Neuronal stem cell (in vitro differentiated cells): ENCODE results near the gene PARP15.

Source experiments
- DNase-seq: peaks from one replicate; pipeline ENCODE4 v3.0.0-alpha.2; 2013; ENCODE audit warnings: low spot score
- H2AFZ ChIP-seq: one replicate; pipeline ENCODE4 v1.6.1; 2013; ENCODE audit warnings: mild to moderate bottlenecking, low read length, inconsistent platforms
- H2AK5ac ChIP-seq: 2 replicates; pipeline ENCODE4 v1.6.1; 2013; ENCODE audit warnings: low read depth, mild to moderate bottlenecking, inconsistent platforms, low read length, moderate library complexity, mixed read lengths
- H2BK120ac ChIP-seq: 2 replicates; pipeline ENCODE4 v1.6.1; 2013; ENCODE audit warnings: low read depth, mild to moderate bottlenecking, inconsistent platforms, low read length, moderate library complexity, mixed read lengths
- H2BK12ac ChIP-seq: one replicate; pipeline ENCODE4 v1.6.1; 2013; ENCODE audit warnings: low read length, inconsistent platforms
- H2BK15ac ChIP-seq: 2 replicates; pipeline ENCODE4 v1.6.1; 2013; ENCODE audit warnings: mild to moderate bottlenecking, low read length, inconsistent platforms, mixed read lengths
- H2BK5ac ChIP-seq: one replicate; pipeline ENCODE4 v1.6.1; 2013; ENCODE audit warnings: inconsistent platforms, mild to moderate bottlenecking, low read length, moderate library complexity
- H3K14ac ChIP-seq: one replicate; pipeline ENCODE4 v1.6.1; 2013; ENCODE audit warnings: low read length, inconsistent platforms
- H3K18ac ChIP-seq: 2 replicates; pipeline ENCODE4 v1.6.1; 2013; ENCODE audit warnings: low read length, inconsistent platforms
- H3K23ac ChIP-seq: 2 replicates; pipeline ENCODE4 v1.6.1; 2013; ENCODE audit warnings: low read depth, mild to moderate bottlenecking, mixed read lengths, low read length, inconsistent platforms; ENCODE audit not compliant: poor library complexity
- H3K27ac ChIP-seq: replicated peaks from 3 replicates; pipeline ENCODE4 v1.5.1; 2013; ENCODE audit warnings: low read length, inconsistent platforms
- H3K27me3 ChIP-seq, 3 experiments: 2 replicates each; pipeline ENCODE4 v1.6.1; 2013; ENCODE audit warnings: low read length in 3 of 3, mild to moderate bottlenecking in 2 of 3, inconsistent platforms in 1 of 3, low read depth in 1 of 3, mixed read lengths in 1 of 3, moderate library complexity in 1 of 3; ENCODE audit not compliant: control insufficient read depth in 3 of 3, insufficient read depth in 3 of 3
- H3K36me3 ChIP-seq, 2 donors: replicated peaks in 1 of 2; 2 replicates each; pipeline ENCODE4 v1.6.1; 2013; ENCODE audit warnings: low read length in 2 of 2; ENCODE audit not compliant: control insufficient read depth in 2 of 2, insufficient read depth in 2 of 2
- H3K4ac ChIP-seq: 2 replicates; pipeline ENCODE4 v1.6.1; 2013; ENCODE audit warnings: inconsistent platforms, mild to moderate bottlenecking, low read length, moderate library complexity
- H3K4me1 ChIP-seq, 2 donors: 1 replicate in 1 of 2; 2 replicates in 1 of 2; pipeline ENCODE4 v1.6.1; 2013; ENCODE audit warnings: low read length in 2 of 2, low read depth in 1 of 2; ENCODE audit not compliant: control insufficient read depth in 2 of 2, insufficient read depth in 1 of 2
- H3K4me2 ChIP-seq: one replicate; pipeline ENCODE4 v1.6.1; 2013; ENCODE audit warnings: mild to moderate bottlenecking, low read length, inconsistent platforms; ENCODE audit not compliant: insufficient read depth, poor library complexity, severe bottlenecking
- H3K4me3 ChIP-seq, 2 donors: 2 replicates each; pipeline ENCODE4 v1.5.1; 2013; ENCODE audit warnings: low read length in 2 of 2, mild to moderate bottlenecking in 2 of 2, inconsistent platforms in 1 of 2, moderate library complexity in 1 of 2
- H3K79me1 ChIP-seq: one replicate; pipeline ENCODE4 v1.6.1; 2013; ENCODE audit warnings: low read depth, mild to moderate bottlenecking, inconsistent platforms, low read length, moderate library complexity
- H3K9ac ChIP-seq: one replicate; pipeline ENCODE4 v1.6.1; 2013; ENCODE audit warnings: mild to moderate bottlenecking, low read depth, low read length, inconsistent platforms; ENCODE audit not compliant: poor library complexity
- H3K9me3 ChIP-seq, 2 donors: replicated peaks in 1 of 2; 2 replicates each; pipeline versions ENCODE3 to v1.6.1; 2013; ENCODE audit warnings: low read length in 2 of 2, mild to moderate bottlenecking in 2 of 2, inconsistent platforms in 1 of 2, low read depth in 1 of 2, mixed read lengths in 1 of 2, moderate library complexity in 1 of 2; ENCODE audit not compliant: control insufficient read depth in 2 of 2, insufficient read depth in 1 of 2
- H4K8ac ChIP-seq: one replicate; pipeline ENCODE4 v1.6.1; 2013; ENCODE audit warnings: low read depth, mild to moderate bottlenecking, inconsistent platforms, low read length, moderate library complexity
- H4K91ac ChIP-seq: one replicate; pipeline ENCODE4 v1.6.1; 2013; ENCODE audit warnings: low read length, low read depth, mild to moderate bottlenecking, inconsistent platforms; ENCODE audit not compliant: poor library complexity
- WGBS, 2 donors: extraction: QIAGEN DNeasy Blood & Tissue Kit; methylation state at CpG; one replicate each; pipeline ENCODE4 v1.1.7; 2013; ENCODE audit warnings: missing lambda C conversion rate in 2 of 2, mixed read lengths in 1 of 2; ENCODE audit not compliant: insufficient read length in 2 of 2, insufficient replicate concordance in 1 of 2; ENCODE audit errors: extremely low coverage in 2 of 2; 5-methylcytosine and 5-hydroxymethylcytosine counted together

The PARP15 gene

DNA sequence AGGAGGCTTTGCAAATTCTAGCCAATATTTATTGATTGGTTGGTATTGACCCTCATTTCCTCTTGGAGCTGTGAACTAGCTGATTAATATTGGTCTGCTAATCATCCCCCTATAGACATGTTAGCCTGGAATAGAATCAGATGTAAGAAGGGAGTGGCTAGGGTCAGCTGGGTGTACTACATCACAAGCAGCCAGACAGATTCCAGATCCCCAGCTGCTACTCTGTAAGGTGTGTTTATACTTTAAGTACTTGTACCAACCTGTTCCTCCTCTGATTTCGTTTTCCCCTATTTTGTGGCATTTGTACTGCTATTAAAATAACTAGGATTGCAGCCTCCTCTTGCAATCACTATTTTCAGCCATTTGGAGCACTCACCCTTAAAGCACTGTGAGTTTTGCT lies 49.9 kb downstream of the PARP15 start:
- H2BK12ac ChIP-seq, result no peak overlapping the region
- H3K27me3 ChIP-seq, result peaks cover 0 to 10% (median 0%) of the 10 kb centered on the region in 3 experiments
- no peak overlapping the region for H3K9ac ChIP-seq
- H3K4ac ChIP-seq, result no peak overlapping the region
- H3K4me2 ChIP-seq, result no peak overlapping the region
- no peak overlapping the region for H2AFZ ChIP-seq
- H3K4me3 ChIP-seq, result no peak overlapping the region
- no peak overlapping the region for H3K23ac ChIP-seq
- no peak overlapping the region for H3K14ac ChIP-seq
- H3K18ac ChIP-seq, result no peak overlapping the region
- WGBS, 2 donors, result no CpG with 5 or more reads among the region's 1 CpG
- H2BK15ac ChIP-seq, result no peak overlapping the region
- H3K36me3 ChIP-seq, result no peaks in the 10 kb centered on the region
- H4K91ac ChIP-seq, result no peak overlapping the region
- no peak overlapping the region for H2AK5ac ChIP-seq
- no peak overlapping the region for H4K8ac ChIP-seq
- no peak overlapping the region for H3K27ac ChIP-seq
- no peaks in the 10 kb centered on the region for H3K79me1 ChIP-seq
- no peaks in the 10 kb centered on the region for H3K9me3 ChIP-seq
- no peak overlapping the region for H2BK120ac ChIP-seq
- no peaks in the 10 kb centered on the region for H3K4me1 ChIP-seq
- no peak overlapping the region for H2BK5ac ChIP-seq
- no peak for DNase-seq

DNA sequence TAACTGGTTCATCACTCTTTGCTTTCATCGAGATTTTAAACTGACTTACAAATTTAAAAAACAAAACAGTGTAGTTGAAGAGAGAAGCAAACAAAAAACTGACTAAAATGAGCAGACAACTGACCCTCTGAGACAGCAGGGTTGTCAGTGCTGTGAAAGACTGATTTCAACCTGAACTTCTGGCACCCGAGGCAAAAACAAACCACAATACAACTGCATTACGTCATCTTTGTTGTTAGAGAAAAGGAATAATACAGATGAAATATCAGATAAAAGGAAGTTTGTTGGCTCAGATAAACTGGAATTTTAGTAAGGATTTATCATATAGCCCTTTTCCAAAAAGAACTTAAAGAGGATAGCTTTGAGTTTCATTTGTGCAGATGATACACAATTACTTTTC lies 51.1 kb downstream of the PARP15 start:
- H2AFZ ChIP-seq, result no peak overlapping the region
- H2BK5ac ChIP-seq, result no peak overlapping the region
- no peak overlapping the region for H4K91ac ChIP-seq
- H3K14ac ChIP-seq, result no peak overlapping the region
- no peak overlapping the region for H2BK12ac ChIP-seq
- no peak overlapping the region for H2BK120ac ChIP-seq
- H3K4me3 ChIP-seq, result no peak overlapping the region
- H2BK15ac ChIP-seq, result no peak overlapping the region
- H3K4me1 ChIP-seq, result no peaks in the 10 kb centered on the region
- H3K27me3 ChIP-seq, result peaks cover 0 to 9% (median 0%) of the 10 kb centered on the region in 3 experiments
- no peak overlapping the region for H3K23ac ChIP-seq
- H3K36me3 ChIP-seq, result no peaks in the 10 kb centered on the region
- no peak overlapping the region for H2AK5ac ChIP-seq
- H3K4me2 ChIP-seq, result no peak overlapping the region
- no peaks in the 10 kb centered on the region for H3K9me3 ChIP-seq
- H3K79me1 ChIP-seq, result no peaks in the 10 kb centered on the region
- no peak overlapping the region for H3K9ac ChIP-seq
- no peak overlapping the region for H4K8ac ChIP-seq
- no peak overlapping the region for H3K4ac ChIP-seq
- no CpG with 5 or more reads among the region's 3 CpGs for WGBS, 2 donors
- no peak for DNase-seq
- no peak overlapping the region for H3K18ac ChIP-seq
- H3K27ac ChIP-seq, result no peak overlapping the region

DNA sequence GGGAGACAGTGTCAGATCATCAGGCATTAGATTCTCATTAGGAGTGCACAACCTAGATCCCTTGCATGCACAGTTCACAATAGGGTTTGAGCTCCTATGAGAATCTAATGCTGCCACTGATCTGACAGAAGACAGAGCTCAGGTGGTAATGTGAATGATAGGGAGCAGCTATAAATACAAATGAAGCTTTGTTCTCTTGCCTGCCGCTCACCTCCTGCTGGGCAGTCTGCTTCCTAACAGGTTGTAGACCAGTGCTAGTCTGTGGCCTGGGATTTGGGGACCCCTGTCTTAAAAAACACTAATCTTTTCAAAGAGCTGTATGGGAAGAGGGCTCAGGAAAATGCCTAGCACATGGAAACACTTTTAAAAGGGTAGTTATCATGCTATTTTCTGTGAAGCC lies 52.3 kb downstream of the PARP15 start:
- Histone ChIP-seq H4K8ac (no peak overlapping the region), H3K23ac (no peak overlapping the region), H3K18ac (no peak overlapping the region), H2AK5ac (no peak overlapping the region), H3K4ac (no peak overlapping the region), H4K91ac (no peak overlapping the region), H3K4me2 (no peak overlapping the region), H3K14ac (no peak overlapping the region), H3K36me3 (no peaks in the 10 kb centered on the region), H3K4me1 (no peaks in the 10 kb centered on the region), H3K9ac (no peak overlapping the region), H2BK15ac (no peak overlapping the region), H2BK5ac (no peak overlapping the region), H3K9me3 (no peaks in the 10 kb centered on the region), H2BK120ac (no peak overlapping the region), H3K79me1 (no peaks in the 10 kb centered on the region), H3K27ac (no peak overlapping the region), H2AFZ (no peak overlapping the region), H2BK12ac (no peak overlapping the region), H3K4me3 (no peak overlapping the region), H3K27me3 (peaks cover 0 to 18% (median 0%) of the 10 kb centered on the region in 3 experiments)
- DNase-seq, result no peak
- no CpG with 5 or more reads among the region's 1 CpG for WGBS, 2 donors

DNA sequence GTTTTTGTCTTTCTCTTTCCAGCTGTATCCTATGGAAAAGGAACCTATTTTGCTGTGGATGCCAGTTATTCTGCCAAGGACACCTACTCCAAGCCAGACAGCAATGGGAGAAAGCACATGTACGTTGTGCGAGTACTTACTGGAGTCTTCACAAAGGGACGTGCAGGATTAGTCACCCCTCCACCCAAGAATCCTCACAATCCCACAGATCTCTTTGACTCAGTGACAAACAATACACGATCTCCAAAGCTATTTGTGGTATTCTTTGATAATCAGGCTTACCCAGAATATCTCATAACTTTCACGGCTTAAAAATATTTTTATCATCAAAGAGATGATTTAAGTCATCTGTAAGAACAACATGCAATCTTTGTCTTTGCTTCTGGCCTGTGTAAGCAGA lies 58.3 kb downstream of the PARP15 start:
- Histone ChIP-seq H3K9me3 (no peaks in the 10 kb centered on the region), H3K9ac (no peak overlapping the region), H2BK5ac (no peak overlapping the region), H3K4me1 (no peaks in the 10 kb centered on the region), H3K14ac (no peak overlapping the region), H3K18ac (no peak overlapping the region), H4K8ac (no peak overlapping the region), H4K91ac (no peak overlapping the region), H2BK12ac (no peak overlapping the region), H3K23ac (no peak overlapping the region), H3K27me3 (peaks cover 0 to 27% (median 0%) of the 10 kb centered on the region in 3 experiments), H3K79me1 (no peaks in the 10 kb centered on the region), H3K36me3 (no peaks in the 10 kb centered on the region), H2BK15ac (no peak overlapping the region), H2AFZ (no peak overlapping the region), H3K4me2 (no peak overlapping the region), H2AK5ac (no peak overlapping the region), H2BK120ac (no peak overlapping the region), H3K27ac (no peak overlapping the region), H3K4ac (no peak overlapping the region), H3K4me3 (no peak overlapping the region)
- WGBS, 2 donors, result no CpG with 5 or more reads among the region's 5 CpGs
- DNase-seq, result no peak
